Uterus (tissue), 2 donors: ENCODE data around the gene BSCL2.
"Not testable (repeated sequence)": the region's sequence is repeated elsewhere in the genome, so short reads cannot be mapped to it uniquely, and the experiment has no call there.

Experiments
- CTCF ChIP-seq, 4 experiments: fragments of 200-600 bp in 2 of 4; fragments of 450-650 bp in 2 of 4; sonication (generic) in 2 of 4; IDR thresholded peaks; one replicate each; pipeline ENCODE4 v1.5.1; 2016 to 2019; ENCODE audit warnings: antibody characterized with exemption in 4 of 4, mild to moderate bottlenecking in 2 of 4, moderate library complexity in 1 of 4
- POLR2A ChIP-seq, 2 donors: fragments of 450-650 bp; IDR thresholded peaks; one replicate each; pipeline ENCODE4 v1.6.1; 2016; ENCODE audit warnings: antibody characterized with exemption in 2 of 2, mild to moderate bottlenecking in 1 of 2, moderate library complexity in 1 of 2

- not testable (repeated sequence) for TF ChIP-seq CTCF, POLR2A (IDR thresholded peaks at IDR 0.05)
Observed at GRCh38 chr11:62749931-62750330, 42.7 kb upstream of the BSCL2 start.
